Measurements from ENCODE around the gene ZBTB44.

- TF ChIP-seq, protein P1, sequence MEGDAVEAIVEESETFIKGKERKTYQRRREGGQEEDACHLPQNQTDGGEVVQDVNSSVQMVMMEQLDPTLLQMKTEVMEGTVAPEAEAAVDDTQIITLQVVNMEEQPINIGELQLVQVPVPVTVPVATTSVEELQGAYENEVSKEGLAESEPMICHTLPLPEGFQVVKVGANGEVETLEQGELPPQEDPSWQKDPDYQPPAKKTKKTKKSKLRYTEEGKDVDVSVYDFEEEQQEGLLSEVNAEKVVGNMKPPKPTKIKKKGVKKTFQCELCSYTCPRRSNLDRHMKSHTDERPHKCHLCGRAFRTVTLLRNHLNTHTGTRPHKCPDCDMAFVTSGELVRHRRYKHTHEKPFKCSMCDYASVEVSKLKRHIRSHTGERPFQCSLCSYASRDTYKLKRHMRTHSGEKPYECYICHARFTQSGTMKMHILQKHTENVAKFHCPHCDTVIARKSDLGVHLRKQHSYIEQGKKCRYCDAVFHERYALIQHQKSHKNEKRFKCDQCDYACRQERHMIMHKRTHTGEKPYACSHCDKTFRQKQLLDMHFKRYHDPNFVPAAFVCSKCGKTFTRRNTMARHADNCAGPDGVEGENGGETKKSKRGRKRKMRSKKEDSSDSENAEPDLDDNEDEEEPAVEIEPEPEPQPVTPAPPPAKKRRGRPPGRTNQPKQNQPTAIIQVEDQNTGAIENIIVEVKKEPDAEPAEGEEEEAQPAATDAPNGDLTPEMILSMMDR (IDR thresholded peaks at IDR 0.05) = no peak
- TF ChIP-seq POLR2A (IDR thresholded peaks at IDR 0.05) = no peak
Observed at GRCh38 chr11:130194241-130195023, 120.3 kb downstream of the ZBTB44 start.

All from body of pancreas (tissue), 4 donors.